ENCODE results near the gene HNF1B.

The HNF1B gene

DNA sequence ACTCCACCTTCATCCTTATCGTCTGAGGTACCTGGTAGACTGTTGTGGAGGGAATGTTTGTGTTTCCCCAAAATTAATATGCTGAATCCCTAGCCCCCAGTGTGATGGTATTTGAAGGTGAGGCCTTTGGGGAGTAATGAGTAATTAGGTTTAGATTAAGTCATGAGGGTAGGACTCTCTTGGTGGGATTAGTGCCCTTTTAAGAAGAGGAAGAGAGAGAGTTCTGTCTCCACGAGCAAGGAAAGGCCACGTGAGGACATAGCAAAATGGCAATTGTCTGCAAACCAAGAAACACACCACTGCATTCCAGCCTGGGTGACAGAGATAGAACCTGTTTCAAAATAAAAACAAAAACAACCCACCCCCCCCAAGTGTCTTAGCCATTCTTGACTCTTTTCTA lies 80.6 kb downstream of the HNF1B start:
- no peak for DNase-seq

DNA sequence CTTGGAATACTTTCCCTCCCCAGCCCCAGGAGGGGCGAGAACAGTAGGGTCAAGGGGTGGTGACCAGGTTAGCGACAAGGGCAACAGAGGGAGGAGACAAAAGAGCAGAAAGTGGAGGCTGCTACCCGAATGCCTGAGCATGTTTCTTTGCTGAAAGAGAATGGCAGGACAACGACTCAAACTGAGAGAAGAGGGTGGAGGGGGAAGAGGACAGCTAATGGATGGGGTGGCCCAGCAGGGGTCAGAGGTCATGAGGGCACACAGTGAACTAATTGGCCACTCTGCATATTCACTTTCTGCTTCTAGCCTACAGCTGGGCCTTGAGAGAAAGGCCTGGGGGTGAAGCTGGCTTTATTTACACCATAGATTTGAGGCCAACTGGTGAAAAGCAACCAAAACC lies 82.5 kb downstream of the HNF1B start:
- DNase-seq = no peak

DNA sequence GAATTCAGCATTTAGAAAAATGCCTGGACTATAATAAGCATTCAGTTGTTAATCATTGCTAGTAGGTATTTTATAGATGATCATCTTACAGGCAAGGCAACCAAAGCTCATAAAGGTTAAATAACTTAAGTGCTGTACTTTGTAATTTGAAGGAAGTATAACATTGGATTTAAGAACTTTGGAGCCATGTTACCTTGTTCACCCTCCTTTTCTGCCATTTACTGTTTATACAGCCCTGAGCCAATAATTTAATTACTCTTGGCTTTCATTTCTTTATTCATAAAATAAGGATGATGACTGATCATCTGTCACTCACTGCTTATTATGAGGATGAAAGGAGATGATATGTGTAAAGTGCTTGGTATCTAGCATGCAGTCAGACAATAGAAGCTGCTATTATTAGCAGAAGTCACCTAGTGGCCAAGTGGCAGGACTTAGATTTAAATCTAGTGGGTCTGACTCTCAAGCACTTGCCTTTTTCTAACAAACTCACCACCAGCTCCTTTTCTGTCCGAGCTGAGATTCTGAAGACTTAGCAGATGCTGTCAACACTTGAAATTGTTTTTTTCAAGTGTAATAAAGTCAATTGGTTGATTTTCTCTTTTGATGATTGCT lies 83.4 kb downstream of the HNF1B start:
- no peak for DNase-seq

DNA sequence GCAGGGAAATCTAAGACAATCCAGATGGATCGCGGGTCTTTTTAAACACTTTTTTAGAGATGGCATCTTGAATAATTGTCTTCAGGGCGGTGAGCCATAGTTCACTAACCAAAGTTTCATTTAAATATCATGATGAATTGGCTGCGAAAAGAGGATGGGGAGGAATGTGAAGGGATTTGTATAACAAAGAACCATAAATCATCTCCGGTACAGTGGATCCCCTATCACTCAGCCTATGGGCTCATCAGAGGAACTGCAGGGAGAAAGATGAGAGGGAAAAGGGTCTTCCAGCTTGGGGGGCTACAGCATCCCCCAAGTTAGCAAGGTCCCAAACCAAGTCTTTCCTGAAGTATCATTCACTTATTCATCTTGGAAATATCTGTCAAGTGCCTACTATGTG lies 84.9 kb downstream of the HNF1B start:
- no peak for DNase-seq

DNA sequence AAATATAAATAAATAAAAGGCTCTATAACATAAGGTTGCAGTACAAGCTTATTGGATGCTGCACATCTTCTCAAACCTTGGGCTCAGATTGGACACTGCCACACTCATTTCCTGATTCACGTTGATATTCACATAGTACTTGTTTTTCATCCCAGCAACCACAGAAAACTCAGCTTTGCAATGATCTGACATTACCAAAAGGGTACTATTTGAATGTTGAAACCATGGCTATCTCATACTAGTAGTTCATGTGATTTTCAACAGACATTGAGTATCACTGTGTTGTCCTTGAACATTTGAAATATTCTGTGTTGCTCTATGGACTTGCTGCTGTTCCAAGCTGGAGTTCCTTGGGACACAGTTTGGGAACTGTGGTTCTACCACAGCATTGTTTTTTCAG lies 87.7 kb downstream of the HNF1B start:
- no peak for DNase-seq

DNA sequence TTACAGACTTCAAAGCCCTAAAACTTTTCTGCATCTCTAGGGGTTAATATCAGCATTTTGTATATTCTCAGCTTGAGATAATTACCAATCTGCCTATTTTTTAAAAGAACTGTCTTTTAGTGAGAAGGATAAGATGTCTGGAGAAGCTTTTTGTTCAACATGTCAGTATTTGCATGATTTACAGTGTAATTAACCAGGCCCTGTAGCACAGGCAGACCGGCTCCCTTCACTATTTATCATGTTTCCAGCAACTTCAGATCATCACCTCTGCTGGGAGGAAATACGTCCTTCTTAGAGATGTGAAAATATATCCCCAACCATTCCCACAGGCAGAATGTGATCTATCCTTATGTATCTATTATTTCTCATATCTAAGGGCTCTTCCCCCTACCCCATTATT lies 93.0 kb downstream of the HNF1B start:
- DNase-seq = no peak

DNA sequence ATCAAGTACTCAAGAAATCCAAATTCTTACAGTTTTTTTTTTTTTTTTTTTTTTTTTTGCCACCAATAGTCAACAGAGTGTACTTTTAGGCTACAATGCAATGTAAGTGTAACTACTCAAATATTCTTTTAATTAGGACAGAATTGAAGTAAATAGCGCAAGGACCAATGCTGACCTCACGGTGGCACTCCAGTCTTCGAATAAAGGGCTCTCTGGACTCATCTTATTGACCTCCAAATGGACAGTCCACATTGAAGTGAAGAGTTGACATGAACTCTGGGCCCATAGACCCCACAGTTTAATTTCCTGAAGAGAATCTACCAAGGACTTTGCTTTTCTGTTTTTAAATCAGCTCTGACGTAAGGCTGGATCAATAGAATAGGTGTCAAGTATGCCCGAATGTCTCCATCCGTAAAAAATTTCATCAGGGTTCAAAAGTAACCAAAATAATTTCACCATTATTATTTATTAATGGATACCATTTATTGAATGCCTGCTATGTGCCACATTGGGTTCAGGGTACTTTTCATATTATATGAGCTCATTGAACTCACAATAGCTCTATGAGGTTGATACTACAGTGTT lies 94.3 kb downstream of the HNF1B start:
- DNase-seq = no peak

DNA sequence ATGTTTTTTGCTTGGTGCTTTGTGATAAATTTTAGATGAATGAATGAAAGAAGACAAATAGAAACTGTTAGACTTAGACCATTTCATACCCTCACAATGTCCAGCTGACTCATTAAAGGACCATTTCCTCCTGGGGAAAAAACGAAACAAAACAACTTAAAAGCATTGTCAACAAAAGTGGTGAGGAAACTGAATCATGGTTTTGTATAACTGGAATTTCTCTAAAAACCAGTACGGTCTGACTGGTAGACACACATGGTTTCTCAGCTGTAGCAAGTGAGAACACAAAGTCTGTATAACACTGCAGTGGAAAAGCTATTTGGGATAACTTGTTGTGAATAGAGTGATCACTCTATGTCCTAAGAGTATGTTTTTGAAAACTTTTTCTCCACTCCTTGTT lies 96.3 kb downstream of the HNF1B start:
- DNase-seq = no peak

DNA sequence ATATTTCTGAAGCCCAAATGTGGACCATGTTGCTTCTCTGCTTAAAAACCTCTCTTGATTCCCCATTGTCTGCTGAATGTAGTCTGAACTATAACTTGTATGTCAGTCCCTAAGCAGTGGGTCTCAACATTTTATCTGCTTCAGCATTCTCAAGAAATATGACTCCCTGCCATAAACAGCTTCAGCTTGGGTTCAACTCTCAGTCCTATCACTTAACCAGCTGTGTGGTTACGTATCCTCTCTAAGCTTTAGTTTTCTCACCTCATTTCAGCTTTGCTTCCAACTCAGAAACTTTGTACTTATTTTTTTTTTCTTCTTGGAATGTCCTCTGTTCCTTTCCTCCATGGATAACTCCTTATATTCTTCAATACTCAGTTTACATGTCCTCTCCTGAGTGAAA lies 97.0 kb downstream of the HNF1B start:
- no peak for DNase-seq

DNA sequence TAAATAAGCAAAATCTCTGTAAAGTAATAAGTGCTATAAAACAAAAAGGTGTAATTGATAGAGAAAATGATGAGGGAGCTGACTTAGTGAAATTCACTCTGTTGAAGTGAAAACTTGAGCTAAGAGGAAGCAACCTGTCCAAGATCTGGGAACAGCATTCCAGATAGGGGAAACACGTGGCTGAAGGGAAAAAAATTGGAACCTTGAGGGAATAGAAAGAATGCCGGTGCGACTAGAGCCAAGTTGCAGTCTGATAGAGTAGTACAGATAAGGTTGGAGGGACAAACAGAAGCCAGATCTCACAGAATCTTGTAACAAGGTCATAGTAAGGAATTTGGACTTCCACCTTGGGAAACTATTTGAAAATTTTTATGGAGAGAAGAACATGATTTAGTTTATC lies 101.0 kb downstream of the HNF1B start:
- no peak for DNase-seq

DNA sequence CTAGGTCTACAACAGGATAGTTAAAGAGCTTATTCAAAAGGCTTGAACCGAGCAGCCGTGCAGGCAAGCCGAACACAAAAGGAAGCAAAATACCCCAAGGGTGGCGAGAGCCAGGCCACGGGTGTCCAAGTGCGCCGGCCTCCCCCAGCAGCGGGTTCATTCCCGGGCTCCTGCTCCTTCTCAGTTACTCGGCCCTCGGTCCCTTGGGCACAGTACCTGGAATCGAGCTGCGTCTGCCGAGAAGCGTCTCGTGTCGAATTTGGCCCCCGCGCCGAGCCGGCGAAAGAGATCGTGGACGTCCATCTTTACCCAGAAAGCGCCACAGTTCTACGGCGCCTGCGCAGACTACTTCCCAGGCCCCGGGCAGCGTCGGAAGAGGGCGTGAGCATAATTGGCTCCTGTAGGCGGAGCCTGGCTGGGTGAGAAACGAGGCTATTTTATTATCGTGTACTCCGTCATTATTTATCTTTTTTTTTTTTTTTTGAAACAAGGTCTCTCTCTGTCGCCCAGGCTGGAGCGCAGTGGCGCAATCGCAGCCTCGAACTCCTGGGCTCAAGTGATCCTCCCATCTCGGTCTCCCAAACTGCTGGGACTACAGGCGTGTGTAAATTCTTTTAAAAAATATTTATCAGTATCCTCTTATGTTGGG lies 101.6 kb downstream of the HNF1B start, which contains the start of gene DDX52:
DDX52 (minus strand) TSS at position 329 of the 649 bp plus-strand sequence; CDS start at position 303, 26 bp downstream.
- peak; percentile 89 for DNase-seq

DNA sequence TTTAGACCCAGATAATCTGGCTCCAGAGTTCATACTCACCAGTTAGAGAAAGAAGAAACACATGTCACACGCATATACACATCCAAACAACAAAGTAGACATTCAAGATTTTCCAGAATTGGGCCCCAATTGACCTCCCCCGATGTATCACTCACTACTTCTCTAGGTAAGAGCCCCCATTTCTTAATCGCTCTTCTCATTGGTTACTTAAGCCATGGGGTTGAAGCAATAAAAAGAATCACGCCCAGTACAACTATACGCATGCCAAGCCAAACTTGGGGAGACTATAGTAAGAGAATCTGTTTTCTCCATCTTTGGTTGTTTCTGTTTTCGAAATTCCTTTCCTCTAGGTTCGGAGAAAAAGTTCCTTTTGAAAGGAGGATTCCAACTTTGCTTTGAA lies 102.2 kb downstream of the HNF1B start:
- no peak for DNase-seq

DNA sequence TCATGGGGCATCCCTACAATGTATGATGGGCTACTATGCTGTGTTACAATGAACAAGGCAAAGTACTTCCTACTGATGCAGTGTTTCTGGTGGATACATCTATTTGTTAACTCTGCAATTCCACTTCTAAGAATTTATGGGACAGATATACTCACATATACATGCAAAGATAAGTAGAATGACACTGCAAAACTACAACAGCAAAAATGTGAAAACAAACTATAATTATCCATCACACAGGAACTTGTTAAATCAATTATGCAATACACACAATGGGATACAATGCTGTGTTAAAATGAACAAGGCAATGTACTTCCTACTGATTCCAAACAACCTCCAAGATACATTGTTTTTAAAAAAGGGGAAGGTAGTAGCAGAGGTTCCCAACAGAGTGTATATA lies 104.8 kb downstream of the HNF1B start:
- DNase-seq = no peak

DNA sequence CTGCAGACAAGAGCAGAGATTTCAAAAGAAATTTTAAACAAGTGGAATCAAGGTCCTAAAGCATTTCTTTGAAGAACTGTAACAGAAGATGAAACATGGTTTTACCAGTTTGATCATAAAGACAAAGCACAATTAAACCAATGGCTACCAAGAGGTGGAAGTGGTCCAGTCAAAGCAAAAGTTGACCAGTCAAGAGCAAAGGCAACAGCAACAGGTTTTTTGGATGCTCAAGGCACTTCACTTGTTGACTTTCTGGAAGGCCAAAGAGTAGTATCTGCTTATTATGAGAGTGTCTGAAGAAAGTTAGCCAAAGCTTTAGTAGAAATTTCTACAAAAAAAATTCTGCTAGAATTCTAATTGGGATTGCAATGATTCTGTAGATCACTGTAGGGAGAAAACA lies 106.9 kb downstream of the HNF1B start:
- no peak for DNase-seq

Data from activated naive CD4-positive, alpha-beta T cell treated with anti-CD3 and anti-CD28 coated beads, Interleukin-2, amount 50 U/mL, for 16 hours (primary cell).